DMS 273 (cell line): Measurements from ENCODE around the gene PTPN18.
A peak's percentile ranks its signal among the peaks of the same experiment; 100 is the strongest.

Source experiments
- DNase-seq: peaks from one replicate; lab custom pipeline; 2025; ENCODE audit not compliant: unreplicated experiment; lab: John Stamatoyannopoulos, UW

Gene PTPN18

DNA sequence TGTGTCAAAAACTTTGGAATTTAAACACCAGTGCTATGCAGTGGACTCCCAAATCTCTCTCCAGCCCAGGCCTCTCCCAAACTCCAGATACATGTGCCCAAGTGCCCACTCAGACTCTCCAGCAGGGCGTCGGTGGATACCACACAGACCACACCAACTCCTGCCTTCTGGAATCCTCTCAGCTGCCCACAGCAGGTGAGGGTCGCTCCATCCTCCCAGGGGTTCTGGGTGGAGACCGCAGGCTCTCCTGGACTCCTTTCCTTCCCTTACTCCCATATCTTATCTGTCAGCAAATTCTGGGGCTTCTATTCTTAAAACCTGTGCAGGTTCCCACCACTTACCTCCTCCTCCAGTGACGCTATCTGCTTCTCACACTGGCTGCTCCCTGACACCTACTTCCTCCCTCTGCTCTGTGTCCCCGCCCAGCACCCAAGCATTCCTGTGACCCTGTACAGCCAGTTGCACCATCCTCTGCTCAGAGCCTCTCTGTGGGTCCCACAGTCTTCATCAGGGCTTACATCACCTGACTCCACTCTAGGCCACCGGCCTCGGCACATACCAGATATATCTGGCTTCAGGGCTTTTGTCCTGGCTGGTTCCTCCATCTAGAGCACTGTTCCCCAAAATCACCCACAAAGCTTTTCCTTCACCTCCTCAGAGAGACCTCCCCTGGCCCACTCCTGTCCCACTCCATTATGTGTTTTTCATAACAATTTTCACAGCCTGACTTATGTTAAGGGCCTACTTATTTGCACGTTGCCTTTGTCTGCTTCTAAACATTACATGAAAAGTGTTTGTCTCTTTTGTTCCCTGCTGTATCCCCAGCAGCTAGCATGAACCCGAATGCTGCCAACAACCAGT lies 15.7 kb upstream of the PTPN18 start:
- no peak for DNase-seq

DNA sequence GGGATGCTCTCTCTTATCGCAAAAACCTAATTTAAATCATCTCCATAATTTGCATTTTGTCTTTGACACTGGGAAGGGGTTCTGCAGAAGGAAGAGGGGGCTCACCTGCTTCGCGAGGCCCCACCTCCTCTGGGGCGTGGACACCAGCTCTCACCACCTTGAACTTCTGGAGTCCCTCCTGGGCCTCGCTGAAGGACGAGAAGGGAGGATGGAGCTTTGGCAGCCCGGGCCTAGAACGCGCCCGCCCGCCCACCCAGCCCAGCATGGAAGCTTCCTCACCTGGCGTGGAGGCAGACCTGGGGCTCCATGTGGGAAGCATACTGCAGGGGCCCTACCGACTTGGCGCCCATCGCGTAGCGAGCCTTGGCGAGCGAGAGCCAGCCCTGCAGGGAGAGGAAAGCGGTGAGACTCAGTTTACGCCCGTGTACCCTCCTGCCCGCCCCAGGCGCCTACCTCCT lies 14.3 kb upstream of the PTPN18 start:
- no peak for DNase-seq

DNA sequence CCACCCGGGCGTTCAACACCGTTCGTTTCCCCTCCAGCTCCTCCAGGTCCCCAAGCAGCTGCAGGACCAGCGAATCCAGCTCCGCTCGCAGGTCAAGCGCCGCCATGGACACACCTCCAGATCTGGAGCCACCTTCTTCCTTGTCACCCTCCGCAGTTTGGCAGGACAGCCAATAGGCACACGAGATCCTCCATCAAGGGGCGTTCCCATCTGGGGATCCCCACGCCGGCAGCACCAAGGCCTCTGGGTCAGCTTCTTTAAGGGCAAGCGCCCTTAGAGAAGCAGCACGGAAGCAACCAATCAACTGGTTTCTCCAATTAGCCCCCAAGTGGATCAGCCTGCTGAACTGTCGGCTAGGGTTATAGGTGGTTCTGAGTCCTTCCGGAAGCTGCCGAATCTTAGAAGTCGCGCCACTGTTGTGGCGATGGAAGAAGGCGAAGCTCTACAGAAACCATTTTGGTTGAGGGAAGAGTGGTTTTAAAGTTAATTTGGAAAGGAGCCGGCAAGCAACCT lies 13.8 kb upstream of the PTPN18 start:
- DNase-seq, result peak; percentile 96

DNA sequence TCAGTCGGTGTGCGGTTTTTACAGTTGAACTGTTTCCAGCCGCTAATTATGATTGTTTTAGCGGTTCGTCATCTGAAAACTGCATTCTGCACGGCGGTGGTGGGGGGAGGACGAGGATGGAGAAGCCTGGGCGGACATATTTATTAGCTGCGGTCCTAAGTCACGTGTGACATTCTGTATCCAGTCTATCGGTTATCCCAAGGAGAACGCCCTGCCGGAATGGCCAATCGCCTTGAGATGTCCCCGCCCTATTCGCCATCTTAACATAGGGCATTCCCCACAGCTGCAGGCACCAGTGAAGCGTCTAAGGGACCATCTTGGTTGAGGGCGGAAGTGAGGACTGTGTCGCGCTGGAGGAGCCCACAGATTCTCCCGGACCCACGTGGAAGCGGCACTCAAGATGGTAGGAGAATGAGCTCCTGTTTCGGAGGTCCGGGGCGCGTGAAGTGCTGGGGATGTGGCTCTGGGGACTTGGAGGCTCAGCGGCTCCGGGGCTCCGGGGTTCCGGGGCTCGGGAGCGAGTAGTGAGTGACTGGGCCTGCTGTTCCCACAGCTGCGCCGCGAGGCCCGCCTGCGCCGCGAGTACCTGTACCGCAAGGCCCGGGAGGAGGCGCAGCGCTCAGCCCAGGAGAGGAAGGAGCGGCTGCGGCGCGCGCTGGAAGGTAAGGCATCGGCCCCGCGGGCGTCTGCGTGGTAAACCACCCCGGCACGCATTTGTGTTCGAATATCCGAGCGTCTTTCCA lies 13.2 kb upstream of the PTPN18 start, which contains the start of gene IMP4:
IMP4 (plus strand) TSS at position 365 of the 743 bp plus-strand sequence; CDS start at position 401, 36 bp downstream.
- DNase-seq, result peak; percentile 99

DNA sequence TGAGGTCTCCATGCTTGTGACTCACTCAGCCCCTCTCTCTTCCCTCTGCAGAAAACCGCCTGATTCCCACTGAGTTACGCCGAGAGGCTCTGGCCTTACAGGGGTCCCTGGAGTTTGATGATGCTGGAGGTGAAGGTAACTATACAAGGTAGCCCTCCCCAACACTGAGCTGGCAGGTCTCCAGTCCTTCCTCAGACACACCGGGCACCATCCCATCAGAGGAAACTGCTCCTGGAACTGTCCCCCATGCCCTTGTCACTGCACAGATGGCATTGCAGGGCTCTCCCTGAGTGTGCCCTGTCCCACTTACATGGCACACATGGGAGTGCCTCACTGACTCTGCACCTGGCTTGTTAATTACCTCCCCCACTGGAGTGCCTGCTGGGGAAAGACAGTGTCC lies 11.3 kb upstream of the PTPN18 start:
- no peak for DNase-seq

DNA sequence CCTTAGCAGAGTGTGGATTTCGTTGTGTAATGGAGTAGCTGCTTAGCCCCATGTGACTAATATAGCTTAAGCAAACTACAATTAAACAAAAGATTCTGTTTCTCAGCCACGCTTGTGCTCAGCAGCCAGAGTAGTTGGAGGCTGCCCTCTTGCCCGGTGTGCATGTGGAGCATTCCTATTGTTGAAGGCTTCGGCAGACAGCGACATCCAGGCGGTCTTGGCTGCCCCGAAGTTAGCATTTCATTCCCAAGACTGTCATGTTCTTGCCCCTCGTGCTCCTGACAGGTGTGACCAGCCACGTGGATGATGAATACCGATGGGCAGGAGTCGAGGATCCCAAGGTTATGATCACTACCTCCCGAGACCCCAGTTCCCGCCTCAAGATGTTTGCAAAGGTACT lies 10.8 kb upstream of the PTPN18 start:
- DNase-seq, result no peak

DNA sequence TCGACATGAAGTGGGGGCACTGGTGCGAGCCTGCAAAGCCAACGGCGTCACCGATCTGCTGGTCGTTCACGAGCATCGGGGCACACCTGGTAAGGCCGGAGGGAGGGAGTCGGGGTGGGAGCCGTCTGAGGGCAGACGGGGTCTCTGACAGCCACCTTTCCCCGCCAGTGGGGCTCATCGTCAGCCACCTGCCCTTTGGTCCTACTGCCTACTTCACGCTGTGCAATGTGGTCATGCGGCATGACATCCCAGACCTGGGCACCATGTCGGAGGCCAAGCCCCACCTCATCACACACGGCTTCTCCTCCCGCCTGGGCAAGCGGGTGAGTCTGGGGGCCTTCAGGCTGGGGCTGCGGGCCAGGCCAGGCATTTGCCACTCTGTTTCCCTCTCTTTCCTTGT lies 10.2 kb upstream of the PTPN18 start:
- DNase-seq, result no peak

DNA sequence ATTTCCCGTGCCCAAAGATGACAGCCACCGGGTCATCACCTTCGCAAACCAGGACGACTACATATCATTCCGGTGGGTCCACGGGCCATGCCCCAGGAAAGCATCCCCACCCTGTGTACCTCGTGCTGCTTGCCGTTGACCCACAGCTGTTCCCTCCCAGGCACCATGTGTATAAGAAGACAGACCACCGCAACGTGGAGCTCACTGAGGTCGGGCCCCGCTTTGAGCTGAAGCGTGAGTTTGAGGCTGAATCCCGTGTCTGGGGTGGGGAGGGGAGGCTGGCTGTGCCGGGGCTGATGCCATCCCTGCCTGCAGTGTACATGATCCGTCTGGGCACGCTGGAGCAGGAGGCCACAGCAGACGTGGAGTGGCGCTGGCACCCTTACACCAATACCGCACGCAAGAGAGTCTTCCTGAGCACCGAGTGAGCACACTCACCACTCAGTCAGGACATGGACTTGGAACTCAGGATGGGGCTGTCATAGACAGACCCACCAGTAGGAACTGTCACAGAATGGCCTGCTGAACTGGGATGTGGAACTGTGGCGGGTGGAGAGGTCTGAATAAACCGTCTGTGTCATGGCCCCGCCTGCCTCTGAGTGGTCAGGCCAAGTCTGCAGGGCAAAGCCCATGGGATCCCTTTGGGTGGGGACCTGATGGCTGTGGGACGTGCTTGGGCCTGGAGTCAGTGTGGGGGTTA lies 9.7 kb upstream of the PTPN18 start:
- DNase-seq, result no peak

DNA sequence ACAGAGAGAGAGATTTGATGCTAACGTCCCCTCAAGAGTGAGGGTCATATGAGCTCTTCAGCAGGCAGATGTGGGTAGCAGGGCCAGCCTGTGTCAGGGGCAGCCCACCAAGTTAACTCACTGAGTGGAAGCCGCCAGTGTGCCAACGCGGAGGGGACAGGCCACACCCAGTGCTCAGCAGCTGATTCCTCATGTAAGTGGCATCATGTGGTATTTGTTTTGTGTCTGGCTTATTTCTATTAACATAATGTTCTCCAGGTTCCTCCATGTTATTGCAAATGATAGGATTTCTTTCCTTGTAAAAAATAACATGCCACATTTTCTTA lies 9.2 kb upstream of the PTPN18 start:
- no peak for DNase-seq

DNA sequence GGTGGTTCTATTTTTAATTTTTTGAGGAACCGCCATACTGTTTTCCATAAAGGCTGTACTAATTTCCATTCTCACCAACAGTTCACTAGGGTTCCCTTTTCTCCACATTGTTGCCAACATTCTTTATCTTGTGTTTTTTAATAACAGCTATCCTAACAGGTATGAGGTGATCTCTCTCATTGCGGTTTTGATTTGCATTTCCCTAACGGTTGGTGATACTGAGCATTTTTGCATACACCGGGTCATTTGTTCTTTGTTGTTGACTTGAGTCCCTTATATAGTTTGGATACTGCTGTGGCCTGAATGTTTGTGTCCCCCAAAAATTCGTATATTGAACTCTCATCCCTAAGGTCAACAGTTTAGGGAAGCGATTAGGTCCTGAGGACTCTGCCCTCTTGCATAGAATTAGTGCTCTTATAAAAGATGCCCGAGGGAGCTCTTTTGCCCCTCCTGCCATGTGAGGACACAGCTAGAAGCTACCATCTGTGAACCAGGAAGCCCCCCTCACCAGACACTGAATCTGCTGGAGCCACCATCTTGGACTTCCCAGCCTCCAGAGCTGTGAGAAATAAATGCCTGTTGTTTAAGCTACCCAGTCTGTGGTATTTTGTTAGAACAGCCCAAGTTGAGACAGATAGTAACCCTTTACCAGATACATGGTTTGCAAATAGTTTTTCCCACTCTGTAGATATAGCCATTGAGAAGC lies 8.5 kb upstream of the PTPN18 start:
- no peak for DNase-seq

DNA sequence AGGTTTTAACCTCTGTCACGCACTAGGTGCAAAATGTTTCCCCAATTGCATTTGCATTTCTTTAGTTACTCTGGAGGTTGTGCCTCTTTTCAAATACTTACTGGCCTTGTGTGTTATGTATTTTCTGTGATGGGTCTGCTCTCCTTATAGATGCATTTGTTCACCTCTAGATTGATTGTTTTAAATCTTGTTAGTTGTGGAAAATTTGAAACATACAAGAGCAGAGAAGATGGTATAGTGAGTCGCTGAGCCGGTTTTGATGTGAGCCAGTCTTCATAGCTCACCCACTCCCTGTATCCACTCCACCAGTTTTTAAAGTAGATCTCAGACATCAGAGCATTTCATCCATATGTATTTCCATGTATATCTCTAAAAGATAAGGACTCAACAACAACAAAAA lies 6.7 kb upstream of the PTPN18 start:
- DNase-seq, result no peak

DNA sequence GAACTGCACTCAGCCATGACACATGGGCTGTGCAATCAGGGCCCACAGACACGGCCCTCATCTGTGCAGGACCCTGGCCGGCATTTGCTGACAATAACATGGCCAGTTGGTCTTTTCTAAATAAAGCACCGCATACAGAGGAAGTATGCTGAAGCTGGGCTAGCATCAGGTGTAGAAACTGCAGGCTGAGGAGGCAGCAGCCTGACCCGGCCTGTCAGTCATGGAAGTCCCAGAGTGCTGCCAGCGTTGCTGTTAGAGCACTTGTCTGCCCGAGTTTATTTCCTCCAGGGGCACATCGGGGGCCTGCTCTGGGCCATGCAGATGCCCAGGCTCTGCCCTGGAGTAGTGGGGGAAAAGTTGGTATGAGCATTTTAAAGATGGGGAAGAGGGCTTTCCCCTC lies 4.1 kb upstream of the PTPN18 start:
- DNase-seq, result peak; percentile 32

DNA sequence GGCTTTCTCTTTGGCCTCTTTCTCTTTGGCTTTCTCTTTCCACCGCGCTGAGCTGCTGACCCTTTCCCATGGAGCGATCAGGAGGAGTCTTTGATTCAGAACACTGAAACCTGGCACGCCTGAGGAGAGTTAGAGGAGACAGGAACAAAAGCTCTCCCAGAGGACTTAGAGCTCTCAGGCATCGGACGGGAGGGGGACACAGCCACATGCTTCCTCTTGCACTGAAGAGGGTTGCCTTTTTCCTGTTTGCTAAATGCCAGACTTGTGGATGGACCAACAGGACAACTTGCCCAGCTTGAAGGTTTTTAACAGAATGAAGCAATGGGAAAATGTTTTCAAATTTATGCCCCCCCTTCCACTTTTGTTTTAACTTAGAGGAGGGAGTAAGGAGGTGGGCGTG lies 3.6 kb upstream of the PTPN18 start:
- peak; percentile 18 for DNase-seq

DNA sequence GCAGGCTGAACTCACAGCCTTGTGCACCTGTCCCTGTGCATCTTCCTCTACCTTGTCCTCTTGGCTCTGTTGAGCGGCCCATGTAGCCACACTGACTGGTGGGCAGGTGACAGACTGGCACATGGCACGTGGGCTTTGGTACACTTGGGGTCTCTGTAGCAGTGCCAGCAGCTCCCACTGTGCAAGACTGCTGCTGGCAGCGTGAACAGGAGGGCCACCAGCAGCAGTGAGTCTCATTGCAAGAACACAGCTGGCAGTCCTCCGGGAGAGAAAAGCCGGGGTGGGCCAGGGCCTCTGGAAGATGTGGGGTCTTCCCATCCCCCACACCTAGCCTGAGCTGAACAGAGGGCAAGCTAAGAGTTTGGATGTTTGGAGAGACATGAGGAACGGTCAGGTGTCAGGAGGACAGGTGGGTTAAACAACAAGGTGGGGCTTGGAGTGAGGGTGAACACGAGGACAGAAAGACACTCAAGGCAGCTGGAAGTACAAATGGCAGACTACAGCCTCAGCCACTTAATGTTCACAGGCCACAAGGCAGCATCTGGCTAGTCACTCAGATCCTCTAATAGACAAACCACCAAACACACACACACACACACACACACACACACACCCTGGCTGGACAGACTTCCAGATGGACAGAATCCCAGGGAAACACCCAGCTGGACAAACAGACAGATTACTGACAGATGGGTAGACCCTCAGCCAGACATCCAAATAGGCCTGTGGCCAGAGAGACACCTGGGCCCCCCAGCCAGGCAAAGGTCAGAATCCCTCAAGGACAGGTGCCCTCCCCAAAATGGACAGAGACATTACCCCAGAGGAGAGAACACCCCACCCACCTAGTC lies 2.3 kb upstream of the PTPN18 start:
- peak; percentile 39 for DNase-seq

DNA sequence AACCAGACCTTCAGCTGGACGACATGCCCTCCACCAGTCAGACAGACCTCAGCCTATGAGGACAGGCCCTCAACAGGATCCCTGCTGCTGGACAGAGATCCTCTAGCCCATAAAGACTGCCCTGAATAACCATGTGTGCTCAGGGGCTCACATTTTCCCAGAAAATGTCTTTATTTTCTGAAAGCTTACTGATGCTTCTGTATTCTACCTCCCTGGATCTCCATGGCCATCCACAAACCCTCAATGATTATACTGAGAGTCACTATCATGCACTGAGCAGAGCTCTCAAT lies 1.8 kb upstream of the PTPN18 start:
- DNase-seq, result no peak

DNA sequence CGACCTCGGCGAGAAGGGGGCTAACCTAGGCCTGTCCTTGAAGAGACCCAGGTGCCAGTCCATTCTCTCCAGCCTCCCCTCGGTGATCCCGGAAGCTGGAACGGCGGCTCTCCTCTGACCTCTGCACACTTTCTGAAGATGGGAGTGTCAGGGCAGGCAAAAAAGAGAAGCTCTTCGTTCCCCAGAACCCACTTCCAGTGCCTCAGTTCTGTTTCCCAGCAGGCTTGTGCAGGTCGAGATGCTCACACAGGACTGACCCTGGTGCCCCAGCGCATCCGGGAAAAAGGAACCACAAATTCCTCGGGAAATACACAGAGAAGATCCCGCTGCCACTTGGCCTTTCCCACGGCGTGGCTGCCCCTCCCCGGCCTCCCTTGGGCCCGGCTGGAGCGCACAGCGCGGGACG lies 681 bp upstream of the PTPN18 start:
- peak; percentile 37 for DNase-seq

DNA sequence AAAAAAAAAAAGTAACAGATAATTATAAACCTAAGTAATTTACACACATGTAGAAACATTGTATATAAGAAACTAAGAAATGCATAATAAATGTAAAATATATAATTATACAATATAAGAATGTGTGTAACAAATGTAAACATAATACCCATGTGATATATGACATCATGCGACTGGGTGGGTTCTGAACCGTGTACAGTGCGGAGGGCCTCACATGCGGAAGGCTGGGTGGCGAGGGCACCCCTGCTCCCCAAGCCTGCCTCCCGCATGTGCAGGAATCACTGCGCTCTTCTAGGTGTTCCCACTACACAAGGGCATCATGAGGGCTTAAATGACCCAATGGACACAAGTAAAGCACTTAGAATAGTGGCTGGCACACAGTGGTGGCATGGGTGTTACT lies 2.0 kb downstream of the PTPN18 start:
- DNase-seq, result no peak

DNA sequence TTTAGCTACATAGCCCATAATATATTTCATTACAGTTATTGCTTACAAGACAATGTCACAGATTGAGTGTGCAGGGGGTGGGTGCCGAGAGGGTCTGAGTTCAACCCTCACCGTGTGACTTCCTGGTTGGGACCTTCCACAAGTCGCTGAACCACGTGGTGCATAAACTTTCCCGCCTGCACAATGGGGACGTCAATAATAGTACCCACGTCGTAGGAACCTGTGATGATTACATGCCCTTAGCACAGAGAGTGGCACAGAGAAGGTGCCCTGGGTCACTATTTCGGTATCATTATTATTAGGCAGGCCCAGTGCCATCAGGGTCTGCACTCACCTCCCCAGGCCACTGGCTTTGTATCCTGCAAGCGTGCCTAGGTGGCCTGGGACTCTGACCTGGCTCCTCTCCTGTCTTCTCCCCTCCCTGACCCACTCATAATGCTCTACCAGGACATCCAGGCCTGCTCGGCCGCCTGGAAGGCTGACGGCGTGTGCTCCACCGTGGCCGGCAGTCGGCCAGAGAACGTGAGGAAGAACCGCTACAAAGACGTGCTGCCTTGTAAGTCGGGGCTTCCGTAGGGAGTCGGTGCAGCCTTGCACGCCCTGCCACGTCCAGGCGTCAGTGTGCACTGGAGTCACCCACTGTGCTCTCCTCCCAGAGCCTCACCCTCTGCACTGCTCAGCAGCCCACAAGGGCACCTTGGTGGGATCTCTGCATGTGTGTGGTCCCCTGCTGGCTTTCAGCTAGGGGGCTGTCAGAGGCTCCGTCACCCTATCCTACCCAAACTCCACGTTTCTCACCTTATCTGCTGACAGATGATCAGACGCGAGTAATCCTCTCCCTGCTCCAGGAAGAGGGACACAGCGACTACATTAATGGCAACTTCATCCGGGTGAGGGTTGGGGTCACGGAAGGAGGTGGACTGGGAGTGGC lies 2.8 kb downstream of the PTPN18 start:
- no peak for DNase-seq

DNA sequence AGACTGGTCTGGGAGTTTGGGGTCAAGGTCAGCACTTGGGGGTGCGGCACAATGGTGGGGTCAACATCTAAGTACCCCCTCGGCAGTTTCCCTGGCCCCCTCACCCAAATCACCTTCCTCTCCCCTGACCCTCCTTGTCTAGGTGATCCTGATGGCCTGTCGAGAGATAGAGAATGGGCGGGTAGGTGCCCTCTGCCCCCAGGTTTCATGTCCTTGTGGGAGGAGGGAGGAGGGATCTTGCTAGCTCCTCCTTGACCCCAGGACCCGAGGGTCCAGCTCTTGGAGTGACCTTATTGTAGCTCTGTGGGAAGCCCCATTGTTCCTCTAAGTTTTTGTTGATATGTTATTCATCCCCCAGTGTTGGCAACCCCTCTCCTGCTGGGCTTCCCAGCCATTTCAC lies 3.6 kb downstream of the PTPN18 start:
- no peak for DNase-seq
